CD1c-positive myeloid dendritic cell (primary cell): ENCODE data around the gene ACP2.
"Not testable (repeated sequence)": the region's sequence is repeated elsewhere in the genome, so short reads cannot be mapped to it uniquely, and the experiment has no call there.

ENCODE experiments used
- DNase-seq: peaks from one replicate; pipeline ENCODE4 v3.0.0-alpha.2; 2016; ENCODE audit errors: extremely low spot score

The ACP2 gene

GRCh38 chr11:47243454-47243853 lies 5.2 kb downstream of the ACP2 start:
- DNase-seq = no peak

GRCh38 chr11:47242596-47243192 lies 5.9 kb downstream of the ACP2 start:
- no peak for DNase-seq

DNA sequence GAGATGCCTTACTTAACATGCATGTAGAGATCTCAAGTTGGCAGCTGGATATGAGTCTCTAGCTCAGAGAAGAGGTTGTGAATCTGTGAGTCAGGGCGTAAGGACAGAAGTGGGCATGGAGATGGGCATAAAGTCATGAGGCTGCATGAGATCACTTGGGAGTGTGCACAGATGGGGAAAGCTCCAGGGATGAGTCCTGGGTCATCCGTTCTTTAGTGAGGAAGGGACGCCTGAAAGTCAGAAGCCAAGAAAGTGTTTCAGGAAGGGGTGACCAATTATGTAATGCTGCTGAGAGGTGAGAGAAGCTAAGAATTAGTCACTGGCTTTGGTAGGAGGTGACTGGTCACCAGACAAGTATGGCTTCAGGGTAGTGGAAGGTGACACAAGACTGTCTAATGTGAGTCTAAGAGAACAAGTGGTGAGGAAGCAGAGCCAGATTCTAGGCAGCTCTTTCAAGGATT lies 6.7 kb downstream of the ACP2 start:
- peak; percentile 83 for DNase-seq

- no peak for DNase-seq
These were observed 8.8 kb downstream of the ACP2 start for GRCh38 chr11:47239852-47240251.

DNA sequence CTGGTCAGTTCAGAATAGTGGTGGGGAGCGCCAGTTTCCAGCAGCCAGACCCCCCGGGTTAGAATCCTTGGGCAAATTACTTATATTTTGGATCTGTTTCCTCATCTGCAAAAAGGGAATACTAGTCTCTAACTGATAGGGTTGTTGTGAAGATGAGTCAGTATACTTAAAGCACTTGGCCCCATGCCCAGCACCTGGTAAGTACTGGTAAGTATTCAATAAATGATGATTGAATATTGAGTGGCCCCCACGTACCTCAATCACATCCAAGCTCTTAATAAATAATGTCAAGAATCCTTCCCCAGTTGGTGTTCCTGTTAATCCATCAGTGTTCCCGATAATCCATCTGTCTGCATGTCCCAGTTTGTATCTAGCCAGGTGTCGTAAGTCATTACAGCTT lies 12.1 kb downstream of the ACP2 start:
- no peak for DNase-seq

- no peak for DNase-seq
These were observed 13.5 kb downstream of the ACP2 start for GRCh38 chr11:47235163-47235562.

DNA sequence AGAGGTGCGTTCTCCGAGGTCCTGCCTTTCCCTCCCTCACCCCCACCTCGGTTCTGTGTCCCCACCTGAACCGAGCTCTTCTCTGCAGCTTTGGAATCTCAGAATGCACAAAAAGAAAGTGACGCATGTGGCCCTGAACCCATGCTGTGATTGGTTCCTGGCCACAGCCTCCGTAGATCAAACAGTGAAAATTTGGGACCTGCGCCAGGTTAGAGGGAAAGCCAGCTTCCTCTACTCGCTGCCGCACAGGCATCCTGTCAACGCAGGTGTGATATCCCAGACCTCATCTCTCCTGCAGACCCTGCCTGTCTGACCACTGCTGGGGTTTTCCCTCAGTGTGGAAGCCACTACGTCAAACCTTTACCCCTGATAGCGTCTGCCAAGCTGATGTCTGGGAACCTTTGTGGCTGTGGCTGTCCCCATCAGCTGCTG lies 13.9 kb downstream of the ACP2 start:
- no peak for DNase-seq

- peak; percentile 34 for DNase-seq
These were observed 14.5 kb downstream of the ACP2 start for GRCh38 chr11:47233989-47234668.

DNA sequence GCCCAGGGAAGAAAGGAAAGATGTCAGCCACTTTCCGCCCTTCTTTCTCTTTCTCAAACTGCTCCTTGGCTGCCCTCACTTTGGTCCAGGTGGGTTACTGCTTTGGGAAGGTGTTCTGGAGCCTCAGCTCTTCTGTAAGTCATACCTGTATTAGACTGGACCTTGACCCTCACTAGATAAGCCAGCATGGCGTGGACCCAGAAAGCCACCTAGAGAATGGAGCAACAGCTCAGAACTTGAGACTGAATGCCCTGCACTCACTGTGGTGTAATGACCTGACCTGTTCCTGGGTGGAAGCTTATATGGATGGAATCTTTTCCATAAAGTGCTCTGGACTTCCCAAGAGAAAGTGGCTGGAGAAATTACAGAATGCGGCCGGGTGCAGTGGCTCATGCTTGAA lies 15.6 kb downstream of the ACP2 start:
- DNase-seq = no peak

DNA sequence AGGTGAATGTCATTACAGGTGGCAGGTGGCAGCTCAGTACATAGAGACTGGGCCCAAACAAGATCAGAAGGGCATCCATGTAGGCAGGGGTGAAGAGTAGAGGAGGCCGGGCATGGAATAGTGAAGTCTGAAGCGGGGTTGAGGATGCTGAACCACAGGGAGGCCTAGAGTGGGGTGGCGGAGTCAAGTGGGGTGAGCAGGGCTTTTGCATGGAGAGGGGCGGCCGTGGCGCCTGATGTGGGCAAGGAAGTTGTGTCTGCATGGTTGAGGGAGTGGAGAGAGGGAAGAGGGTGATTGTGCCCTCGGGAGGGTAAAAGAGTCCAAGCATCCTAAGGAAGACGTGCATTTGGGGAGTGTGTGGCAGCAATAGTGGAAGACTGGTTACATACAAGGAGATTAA lies 19.5 kb downstream of the ACP2 start:
- no peak for DNase-seq

- peak; percentile 48 for DNase-seq
These were observed 22.8 kb downstream of the ACP2 start for GRCh38 chr11:47225552-47226400.

DNA sequence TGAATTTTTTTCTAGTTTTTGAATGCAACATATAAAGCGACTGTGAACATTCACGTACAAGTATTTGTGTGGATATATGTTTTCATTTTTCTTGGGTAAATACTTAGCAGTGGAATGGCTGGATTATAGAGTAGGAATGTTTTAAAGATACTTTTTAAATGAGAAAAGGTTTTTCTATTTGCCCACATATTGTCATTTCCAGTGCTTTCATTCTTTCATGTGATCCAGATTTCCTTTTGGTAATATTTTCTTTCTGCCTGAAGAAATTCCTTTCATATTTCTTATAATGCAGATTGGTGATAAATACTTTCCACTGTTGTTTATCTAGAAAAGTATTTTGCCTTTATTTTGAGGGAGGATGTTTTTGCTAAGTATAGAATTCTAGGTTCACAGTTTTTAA lies 25.9 kb downstream of the ACP2 start:
- no peak for DNase-seq

- no peak for DNase-seq
These were observed 28.2 kb downstream of the ACP2 start for GRCh38 chr11:47220401-47220821.

- peak; percentile 75 for DNase-seq
These were observed 32.4 kb downstream of the ACP2 start for GRCh38 chr11:47216121-47216798.

GRCh38 chr11:47215366-47215910 lies 33.2 kb downstream of the ACP2 start:
- no peak for DNase-seq

- peak; percentile 92 for DNase-seq
These were observed 34.6 kb downstream of the ACP2 start for GRCh38 chr11:47213950-47214565.

DNA sequence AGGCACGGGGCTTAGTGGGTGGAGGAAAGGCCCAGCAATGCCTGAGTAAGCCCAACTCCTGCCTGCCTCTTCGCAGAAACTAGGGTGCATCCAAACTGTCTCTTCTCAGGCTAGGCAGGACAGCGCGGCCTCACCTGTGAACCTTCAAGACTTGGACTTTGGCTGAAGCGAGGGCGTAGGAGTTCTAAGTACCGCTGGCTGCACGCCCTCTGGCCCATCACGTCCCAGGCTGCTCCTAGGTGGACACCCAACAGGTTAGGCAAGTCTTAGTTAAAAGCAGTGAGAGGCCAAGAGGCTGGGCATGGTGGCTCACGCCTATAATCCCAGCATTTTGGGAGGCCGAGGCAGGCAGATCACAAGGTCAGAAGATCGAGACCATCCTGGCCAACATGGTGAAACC lies 35.7 kb downstream of the ACP2 start:
- no peak for DNase-seq

DNA sequence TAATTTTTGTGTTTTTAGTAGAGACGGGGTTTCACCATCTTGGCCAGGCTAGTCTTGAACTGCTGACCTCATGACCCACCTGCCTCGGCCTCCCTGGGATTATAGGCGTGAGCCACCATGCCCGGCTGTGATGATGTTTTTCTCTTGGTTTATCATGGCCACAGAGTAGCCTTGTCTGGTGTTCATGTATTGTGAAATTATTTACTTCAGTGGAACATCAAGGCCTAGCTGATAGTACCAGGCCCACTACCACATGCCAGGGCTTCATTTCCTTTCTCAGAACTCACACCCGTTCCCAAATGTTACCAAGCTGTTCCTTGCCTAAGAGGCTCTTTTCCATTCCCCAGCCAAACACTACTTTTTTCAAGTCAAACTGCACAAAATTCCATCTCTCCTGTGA lies 40.0 kb downstream of the ACP2 start:
- DNase-seq = no peak

DNA sequence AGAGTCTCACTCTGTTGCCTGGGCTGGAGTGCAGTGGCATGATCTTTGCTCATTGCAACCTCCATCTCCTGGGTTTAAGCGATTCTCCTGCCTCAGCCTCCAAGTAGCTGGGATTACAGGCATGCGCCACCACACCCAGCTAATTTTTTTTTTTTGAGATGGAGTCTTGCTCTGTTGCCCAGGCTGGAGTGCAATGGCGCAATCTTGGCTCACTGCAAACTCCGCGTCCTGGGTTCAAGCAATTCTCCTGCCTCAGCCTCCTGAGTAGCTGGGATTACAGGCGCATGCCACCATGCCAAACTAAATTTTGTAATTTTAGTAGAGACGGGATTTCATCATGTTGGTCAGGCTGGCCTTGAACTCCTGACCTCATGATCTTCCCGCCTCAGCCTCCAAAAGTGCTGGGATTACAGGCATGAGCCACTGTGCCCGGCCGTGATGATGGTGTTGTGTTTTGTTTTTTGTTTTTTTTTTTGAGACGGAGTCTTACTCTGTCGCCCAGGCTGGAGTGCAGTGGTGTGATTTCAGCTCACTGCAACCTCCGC lies 40.5 kb downstream of the ACP2 start:
- not testable (repeated sequence) for DNase-seq

DNA sequence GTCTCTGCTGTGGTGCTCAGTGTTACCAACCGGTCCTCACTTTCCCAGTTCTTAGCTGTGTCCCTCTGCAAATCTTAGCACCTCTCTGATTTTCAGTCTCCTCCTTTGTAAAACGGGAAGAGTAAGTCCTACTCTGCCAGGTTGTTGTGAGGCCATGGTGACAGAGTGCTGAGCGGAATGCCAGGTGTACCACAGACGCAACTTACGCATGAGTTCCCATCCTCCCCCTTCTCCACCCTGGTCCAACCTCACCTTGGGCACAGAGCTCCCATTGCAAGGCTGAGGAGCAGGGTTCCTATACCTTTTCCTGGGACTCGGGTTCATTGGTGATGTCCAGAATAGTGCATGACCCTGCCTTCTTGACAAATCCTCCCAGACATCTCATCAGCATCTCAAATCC lies 41.2 kb downstream of the ACP2 start:
- no peak for DNase-seq

- not testable (repeated sequence) for DNase-seq
These were observed 42.0 kb downstream of the ACP2 start for GRCh38 chr11:47206577-47206976.
